Memory B cell (primary cell): ENCODE measurements around the gene HES6.
A peak's percentile ranks its signal among the peaks of the same experiment; 100 is the strongest.

Experiments
- ATAC-seq: fragments of 150-1000 bp; cut with Tn5 transposase; 2 replicates; pipeline ENCODE4 v1.10.0; 2021; ENCODE audit warnings: low read depth, mild to moderate bottlenecking, moderate library complexity
- DNase-seq, 2 donors: peaks; one replicate each; pipeline ENCODE4 v3.0.0; 2022; ENCODE audit warnings: low spot score in 2 of 2
- H3K27ac Mint-ChIP-seq: one replicate; pipeline ENCODE4 v1.8.0; 2022; ENCODE audit warnings: mild to moderate bottlenecking, moderate library complexity, mixed read lengths
- H3K27me3 Mint-ChIP-seq: one replicate; pipeline ENCODE4 v1.8.0; 2022; ENCODE audit warnings: mixed read lengths
- H3K36me3 Mint-ChIP-seq: one replicate; pipeline ENCODE4 v1.8.0; 2022; ENCODE audit warnings: mild to moderate bottlenecking, mixed read lengths
- H3K4me1 Mint-ChIP-seq: one replicate; pipeline ENCODE4 v1.8.0; 2022; ENCODE audit warnings: mixed read lengths
- H3K4me3 Mint-ChIP-seq: one replicate; pipeline ENCODE4 v1.8.0; 2022; ENCODE audit warnings: mild to moderate bottlenecking, moderate library complexity, mixed read lengths
- H3K9me3 Mint-ChIP-seq: one replicate; pipeline ENCODE4 v1.8.0; 2022; ENCODE audit warnings: mixed read lengths

The HES6 gene

GRCh38 chr2:238225911-238226697 lies 13.7 kb downstream of the HES6 start:
- peaks cover 6% of the 10 kb centered on the region for H3K36me3 Mint-ChIP-seq
- no peak for ATAC-seq
- H3K9me3 Mint-ChIP-seq: no peaks in the 10 kb centered on the region
- no peaks in the 10 kb centered on the region for H3K27me3 Mint-ChIP-seq
- H3K4me3 Mint-ChIP-seq: no peak overlapping the region
- no peak overlapping the region for H3K27ac Mint-ChIP-seq
- no peak for DNase-seq
- H3K4me1 Mint-ChIP-seq: peaks cover 10% of the 10 kb centered on the region

- DNase-seq (no peak), ATAC-seq (no peak)
- Mint-ChIP-seq H3K9me3 (no peaks in the 10 kb centered on the region), H3K27ac (no peak overlapping the region), H3K27me3 (no peaks in the 10 kb centered on the region), H3K36me3 (peaks cover 6% of the 10 kb centered on the region), H3K4me3 (no peak overlapping the region), H3K4me1 (peaks cover 5% of the 10 kb centered on the region)
Observed at GRCh38 chr2:238225121-238225520, 14.7 kb downstream of the HES6 start.

- ATAC-seq (no peak), DNase-seq (no peak)
- H3K36me3 Mint-ChIP-seq: peaks cover 6% of the 10 kb centered on the region
- H3K9me3 Mint-ChIP-seq: no peaks in the 10 kb centered on the region
- no peaks in the 10 kb centered on the region for H3K27me3 Mint-ChIP-seq
- H3K4me3 Mint-ChIP-seq: no peak overlapping the region
- H3K27ac Mint-ChIP-seq: no peak overlapping the region
- H3K4me1 Mint-ChIP-seq: peaks cover 5% of the 10 kb centered on the region
Observed at GRCh38 chr2:238224356-238225035, 15.3 kb downstream of the HES6 start.

- Mint-ChIP-seq H3K4me3 (no peak overlapping the region), H3K9me3 (no peaks in the 10 kb centered on the region), H3K27ac (no peak overlapping the region), H3K36me3 (peaks cover 2% of the 10 kb centered on the region), H3K27me3 (no peaks in the 10 kb centered on the region), H3K4me1 (no peaks in the 10 kb centered on the region)
- DNase-seq (no peak), ATAC-seq (no peak)
Observed at GRCh38 chr2:238220892-238221521, 18.8 kb downstream of the HES6 start.

GRCh38 chr2:238220274-238220891 lies 19.5 kb downstream of the HES6 start:
- H3K27ac Mint-ChIP-seq: no peak overlapping the region
- DNase-seq (no peak), ATAC-seq (no peak)
- H3K4me1 Mint-ChIP-seq: no peaks in the 10 kb centered on the region
- no peaks in the 10 kb centered on the region for H3K9me3 Mint-ChIP-seq
- H3K36me3 Mint-ChIP-seq: peaks cover under 1% of the 10 kb centered on the region
- no peak overlapping the region for H3K4me3 Mint-ChIP-seq
- H3K27me3 Mint-ChIP-seq: no peaks in the 10 kb centered on the region

- no peak overlapping the region for H3K27ac Mint-ChIP-seq
- no peaks in the 10 kb centered on the region for H3K9me3 Mint-ChIP-seq
- ATAC-seq: no peak
- H3K27me3 Mint-ChIP-seq: peaks cover 1% of the 10 kb centered on the region
- DNase-seq: no peak
- H3K4me3 Mint-ChIP-seq: no peak overlapping the region
- H3K36me3 Mint-ChIP-seq: peaks cover 2% of the 10 kb centered on the region
- H3K4me1 Mint-ChIP-seq: no peaks in the 10 kb centered on the region
Observed at GRCh38 chr2:238216651-238217184, 23.1 kb downstream of the HES6 start.

GRCh38 chr2:238207006-238207405 lies 32.8 kb downstream of the HES6 start:
- no peaks in the 10 kb centered on the region for H3K36me3 Mint-ChIP-seq
- H3K4me3 Mint-ChIP-seq: no peak overlapping the region
- H3K27ac Mint-ChIP-seq: no peak overlapping the region
- no peaks in the 10 kb centered on the region for H3K27me3 Mint-ChIP-seq
- DNase-seq: no peak
- no peak for ATAC-seq
- no peaks in the 10 kb centered on the region for H3K9me3 Mint-ChIP-seq
- peaks cover 18% of the 10 kb centered on the region for H3K4me1 Mint-ChIP-seq

GRCh38 chr2:238203973-238204683 lies 35.7 kb downstream of the HES6 start:
- Mint-ChIP-seq H3K9me3 (no peaks in the 10 kb centered on the region), H3K4me3 (peak overlapping the region; percentile 81), H3K36me3 (no peaks in the 10 kb centered on the region), H3K27me3 (no peaks in the 10 kb centered on the region), H3K27ac (peak overlapping the region; percentile 72), H3K4me1 (peaks cover 25% of the 10 kb centered on the region)
- DNase-seq (no peak), ATAC-seq (peak; percentile 4)

- H3K4me1 Mint-ChIP-seq: peaks cover 28% of the 10 kb centered on the region
- H3K27me3 Mint-ChIP-seq: no peaks in the 10 kb centered on the region
- no peaks in the 10 kb centered on the region for H3K36me3 Mint-ChIP-seq
- peak within 1 kb of the TSS; percentile 83 for H3K4me3 Mint-ChIP-seq
- ATAC-seq: peak; percentile 93
- H3K27ac Mint-ChIP-seq: peak within 1 kb of the TSS; percentile 72
- DNase-seq: peak; percentile 86 to 89
- H3K9me3 Mint-ChIP-seq: no peaks in the 10 kb centered on the region
Observed at GRCh38 chr2:238203094-238203972, 36.5 kb downstream of the HES6 start, which contains the start of gene ILKAP. Gene ILKAP (minus strand): TSS chr2:238203695. CDS start chr2:238203553, 142 bp downstream.

- peak overlapping the region; percentile 71 for H3K27ac Mint-ChIP-seq
Observed at GRCh38 chr2:238202326-238203093, 37.3 kb downstream of the HES6 start.

GRCh38 chr2:238190445-238190844 lies 49.4 kb downstream of the HES6 start:
- Mint-ChIP-seq H3K27me3 (no peaks in the 10 kb centered on the region), H3K9me3 (no peaks in the 10 kb centered on the region), H3K4me3 (no peak overlapping the region), H3K36me3 (peaks cover 26% of the 10 kb centered on the region), H3K27ac (no peak overlapping the region), H3K4me1 (no peaks in the 10 kb centered on the region)
- no peak for DNase-seq
- no peak for ATAC-seq

More at GRCh38 chr2:238202326-238203093, 37.3 kb downstream of the HES6 start:
- ATAC-seq: no peak
- Mint-ChIP-seq H3K36me3 (no peaks in the 10 kb centered on the region), H3K4me3 (peak overlapping the region; percentile 83), H3K27me3 (no peaks in the 10 kb centered on the region), H3K9me3 (no peaks in the 10 kb centered on the region), H3K4me1 (peaks cover 32% of the 10 kb centered on the region)
- DNase-seq: no peak
